C1 segment of cervical spinal cord (tissue), 14 donors: Measurements from ENCODE around the gene NEURL4.

Experiments used
- DNase-seq, 14 donors: peaks; one replicate each; lab custom pipeline; 2025; lab: John Stamatoyannopoulos, UW

NEURL4 gene

GRCh38 chr17:7280519-7281073 is 48.5 kb downstream of the NEURL4 start:
- DNase-seq: peak; percentile 11 to 83 (median 67)

GRCh38 chr17:7279448-7279847 is 49.7 kb downstream of the NEURL4 start:
- DNase-seq: no peak

- no peak for DNase-seq
Measured at GRCh38 chr17:7266784-7267183, 62.4 kb downstream of the NEURL4 start.
